Neural progenitor cell (in vitro differentiated cells): Measurements from ENCODE around the gene NOS3.

Source experiments
- CTCF ChIP-seq: fragments of 200-600 bp; sonication (generic); IDR thresholded peaks from 2 replicates; pipeline ENCODE4 v1.5.1; 2017; ENCODE audit warnings: antibody characterized with exemption, mild to moderate bottlenecking
- EZH2 ChIP-seq: fragments of 200-600 bp; sonication (generic); IDR thresholded peaks from 2 replicates; pipeline ENCODE4 v1.6.1; 2017; ENCODE audit warnings: antibody characterized with exemption, mild to moderate bottlenecking, moderate library complexity

GRCh38 chr7:150959081-150959480, 31.7 kb upstream of the NOS3 start:
- no peak for TF ChIP-seq CTCF
- TF ChIP-seq EZH2, result no peak
